HL-60 (cell line): ENCODE results near the gene ACP1.

Experiments
- POLR2AphosphoS5 ChIP-seq: IDR thresholded peaks from 2 replicates; pipeline ENCODE4 v1.6.1; 2012; ENCODE audit warnings: low read depth
- TF ChIP-seq, protein P1 (sequence below): IDR thresholded peaks from one replicate; pipeline ENCODE4 v1.5.1; 2011; ENCODE audit warnings: low read length, control low read depth, inconsistent platforms; ENCODE audit not compliant: insufficient read depth

DNA sequence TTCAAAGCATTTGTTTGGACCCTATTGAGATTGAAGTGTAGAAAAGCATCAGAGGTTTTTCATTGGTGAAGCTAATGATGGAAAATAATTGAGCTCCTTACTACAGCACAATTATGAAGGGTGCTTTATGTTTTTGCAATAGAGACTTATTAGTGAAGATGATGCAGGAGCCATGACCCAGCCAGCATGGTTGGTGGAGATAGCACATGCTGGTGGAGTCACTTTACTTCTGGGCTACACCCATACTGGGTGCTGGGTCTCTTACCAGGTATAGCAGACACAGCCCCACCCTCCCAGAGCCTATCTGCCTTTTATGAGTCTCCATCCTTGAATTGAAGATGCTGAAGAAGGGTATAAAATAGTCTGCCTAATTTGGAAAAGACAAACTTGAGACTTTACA lies 3.6 kb downstream of the ACP1 start:
- TF ChIP-seq, protein P1, sequence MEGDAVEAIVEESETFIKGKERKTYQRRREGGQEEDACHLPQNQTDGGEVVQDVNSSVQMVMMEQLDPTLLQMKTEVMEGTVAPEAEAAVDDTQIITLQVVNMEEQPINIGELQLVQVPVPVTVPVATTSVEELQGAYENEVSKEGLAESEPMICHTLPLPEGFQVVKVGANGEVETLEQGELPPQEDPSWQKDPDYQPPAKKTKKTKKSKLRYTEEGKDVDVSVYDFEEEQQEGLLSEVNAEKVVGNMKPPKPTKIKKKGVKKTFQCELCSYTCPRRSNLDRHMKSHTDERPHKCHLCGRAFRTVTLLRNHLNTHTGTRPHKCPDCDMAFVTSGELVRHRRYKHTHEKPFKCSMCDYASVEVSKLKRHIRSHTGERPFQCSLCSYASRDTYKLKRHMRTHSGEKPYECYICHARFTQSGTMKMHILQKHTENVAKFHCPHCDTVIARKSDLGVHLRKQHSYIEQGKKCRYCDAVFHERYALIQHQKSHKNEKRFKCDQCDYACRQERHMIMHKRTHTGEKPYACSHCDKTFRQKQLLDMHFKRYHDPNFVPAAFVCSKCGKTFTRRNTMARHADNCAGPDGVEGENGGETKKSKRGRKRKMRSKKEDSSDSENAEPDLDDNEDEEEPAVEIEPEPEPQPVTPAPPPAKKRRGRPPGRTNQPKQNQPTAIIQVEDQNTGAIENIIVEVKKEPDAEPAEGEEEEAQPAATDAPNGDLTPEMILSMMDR: no peak
- no peak for TF ChIP-seq POLR2AphosphoS5
